SIG-M5 treated with dmso at 0.1 percent for 504 hours (cell line): ENCODE data around the gene ADTRP.

Experiments
- DNase-seq: peaks from one replicate; lab custom pipeline; 2025; ENCODE audit not compliant: unreplicated experiment; lab: John Stamatoyannopoulos, UW

The ADTRP gene

DNA sequence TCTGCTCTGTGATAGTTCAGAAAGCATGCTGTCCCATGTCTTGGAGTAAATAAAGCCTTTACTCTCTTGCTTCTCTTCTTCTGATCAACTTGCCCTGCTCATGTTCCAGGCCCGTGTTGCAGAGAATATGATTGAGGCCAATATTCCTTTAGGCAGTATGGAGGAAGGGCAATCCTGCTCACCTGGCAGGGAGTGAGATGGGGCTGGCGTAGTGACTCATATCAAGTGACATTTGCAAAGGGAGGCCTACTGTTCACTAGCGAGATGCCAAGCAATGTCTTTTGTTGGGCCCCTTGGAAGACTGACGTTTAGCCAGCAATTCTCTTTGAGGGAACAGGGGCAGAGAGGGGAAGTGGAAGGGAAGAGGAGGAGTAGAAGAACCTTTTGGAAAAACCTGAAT is 19.7 kb downstream of the ADTRP start:
- DNase-seq = no peak

DNA sequence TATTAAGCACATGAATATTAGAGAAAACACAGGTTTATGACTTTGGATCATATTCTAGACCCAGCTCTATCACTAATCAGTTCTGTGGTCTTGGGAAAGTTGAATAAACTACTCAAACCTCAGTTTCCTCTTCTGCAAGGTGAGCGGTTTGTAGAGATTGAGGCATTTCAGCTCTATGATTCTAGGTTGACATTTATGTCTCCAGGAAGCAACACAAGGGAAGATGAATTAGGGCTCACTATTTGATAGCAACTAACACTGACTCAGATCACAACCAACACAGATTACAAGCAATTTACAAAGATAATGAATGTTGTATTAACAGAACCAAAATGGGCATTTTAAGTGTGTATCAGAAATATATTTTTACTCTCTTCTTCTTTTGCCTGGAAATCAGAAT is 21.9 kb downstream of the ADTRP start:
- no peak for DNase-seq

DNA sequence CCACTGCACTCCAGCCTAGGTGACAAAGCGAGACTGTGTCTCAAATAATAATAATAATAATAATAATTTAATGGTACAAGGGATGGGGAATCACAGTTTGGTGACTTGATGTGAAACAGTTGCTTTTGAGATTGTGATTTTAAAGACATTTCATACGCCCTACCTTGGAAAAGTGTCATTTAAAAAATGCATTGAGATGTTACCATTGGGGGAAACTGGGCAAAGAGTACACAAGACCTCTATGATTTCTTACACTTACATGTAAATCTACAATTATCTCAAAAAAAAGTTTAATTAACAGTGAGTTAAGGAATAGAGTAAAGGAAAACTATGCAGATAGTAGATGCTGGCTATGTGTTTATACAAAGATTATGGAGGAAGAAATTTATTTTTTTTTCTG is 22.3 kb downstream of the ADTRP start:
- DNase-seq = no peak

DNA sequence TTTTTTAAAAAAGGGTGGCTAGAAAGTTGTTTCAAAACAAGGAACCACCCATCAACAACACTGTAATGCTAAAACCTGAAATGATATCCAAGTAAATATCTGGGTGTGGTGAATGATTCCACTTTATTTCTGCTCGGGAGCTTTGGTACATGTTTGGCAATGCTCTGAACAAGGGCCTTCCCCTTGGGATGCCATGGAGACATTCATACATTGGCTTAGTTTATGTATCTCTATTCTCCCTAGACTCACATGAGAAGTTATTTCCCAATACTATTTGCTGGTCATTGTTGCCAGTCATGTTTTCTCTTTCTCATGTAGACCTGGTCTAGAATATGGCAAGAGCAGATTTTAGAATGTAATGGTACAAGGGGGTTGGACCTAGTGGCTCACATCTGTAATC is 22.9 kb downstream of the ADTRP start:
- DNase-seq = no peak

DNA sequence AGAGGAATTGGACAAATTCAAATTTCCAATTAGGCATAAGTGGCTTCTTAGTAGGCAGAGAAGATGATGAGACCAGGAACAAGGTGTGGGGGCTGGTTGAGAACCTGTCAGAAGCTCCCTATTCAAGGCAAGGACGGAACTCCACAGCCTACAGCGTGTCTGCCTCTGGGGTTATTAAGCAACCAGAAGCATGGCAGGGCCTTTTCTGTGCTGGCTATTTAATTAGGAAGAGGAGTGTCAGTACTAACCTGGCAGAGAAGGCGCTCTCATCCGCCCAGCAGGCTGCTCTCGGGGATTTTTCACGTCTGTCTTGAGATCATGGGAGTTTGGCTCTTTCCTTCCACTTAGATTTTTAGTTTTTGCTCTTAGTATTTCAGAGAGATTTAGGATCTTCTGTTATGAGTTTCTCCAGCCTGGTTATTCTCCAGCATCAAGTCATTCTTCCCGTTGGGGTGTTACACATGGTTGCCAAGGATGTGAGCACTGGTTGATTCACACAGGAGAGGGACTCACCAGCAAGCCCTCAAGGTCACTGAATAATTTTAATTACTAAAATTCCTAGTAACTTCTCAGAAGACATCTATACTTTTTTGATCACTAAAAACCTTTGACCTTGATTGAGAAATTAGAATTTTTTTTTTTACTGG is 23.9 kb downstream of the ADTRP start:
- no peak for DNase-seq

DNA sequence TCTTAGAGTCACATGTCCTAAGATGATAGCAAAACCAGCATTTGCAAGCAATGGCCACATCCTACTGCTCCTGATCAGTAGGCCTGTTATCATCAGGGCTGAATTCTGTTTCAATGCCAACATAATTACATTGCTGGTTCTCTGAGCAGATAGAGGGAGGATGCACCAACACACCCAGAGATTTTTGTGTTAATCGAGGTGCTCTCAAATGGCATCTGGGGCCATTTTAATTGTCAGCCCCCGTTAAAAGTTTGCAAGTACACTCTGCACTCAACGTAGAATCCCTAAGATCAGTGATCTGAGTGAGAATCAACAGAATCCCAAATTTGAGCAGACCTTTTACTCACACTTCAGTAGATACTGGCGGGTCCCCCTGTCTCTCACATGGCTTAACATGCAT is 24.8 kb downstream of the ADTRP start:
- DNase-seq = no peak

DNA sequence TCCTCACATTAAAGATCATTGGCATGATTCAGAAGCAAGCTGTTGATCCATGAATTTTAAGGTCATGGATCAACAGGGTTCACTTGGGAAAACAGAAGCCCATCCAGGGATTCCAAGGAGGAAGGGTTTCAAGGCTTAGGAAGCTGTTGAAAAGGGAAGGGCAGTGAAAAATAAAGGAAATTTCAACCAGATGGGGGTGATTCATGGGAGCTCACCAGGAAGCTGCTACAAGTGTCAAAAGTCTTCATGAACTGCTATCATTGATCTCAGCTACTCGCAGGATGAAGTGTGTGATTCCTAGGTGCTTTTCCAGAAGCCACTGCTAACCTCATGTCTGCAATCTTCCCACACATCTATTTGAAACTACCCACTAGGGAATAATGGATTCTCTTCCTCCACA is 26.2 kb downstream of the ADTRP start:
- no peak for DNase-seq

DNA sequence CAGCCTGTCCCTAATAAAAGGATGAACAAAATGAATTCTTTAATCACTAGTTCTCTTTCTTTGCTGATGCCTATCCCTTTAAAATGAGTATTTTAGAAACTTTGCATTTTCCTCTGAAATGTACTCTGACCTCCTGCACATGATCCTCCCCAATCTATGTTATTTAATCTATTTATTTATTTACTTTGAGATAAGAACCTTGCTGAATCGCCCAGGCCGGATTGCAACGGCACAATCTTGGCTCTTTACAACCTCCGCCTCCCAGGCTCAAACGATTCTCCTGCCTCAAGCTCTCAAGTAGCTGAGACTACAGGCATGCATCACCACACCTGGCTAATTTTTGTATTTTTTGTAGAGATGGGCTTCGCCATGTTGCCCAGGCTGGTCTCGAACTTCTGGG is 27.9 kb downstream of the ADTRP start:
- DNase-seq = no peak

DNA sequence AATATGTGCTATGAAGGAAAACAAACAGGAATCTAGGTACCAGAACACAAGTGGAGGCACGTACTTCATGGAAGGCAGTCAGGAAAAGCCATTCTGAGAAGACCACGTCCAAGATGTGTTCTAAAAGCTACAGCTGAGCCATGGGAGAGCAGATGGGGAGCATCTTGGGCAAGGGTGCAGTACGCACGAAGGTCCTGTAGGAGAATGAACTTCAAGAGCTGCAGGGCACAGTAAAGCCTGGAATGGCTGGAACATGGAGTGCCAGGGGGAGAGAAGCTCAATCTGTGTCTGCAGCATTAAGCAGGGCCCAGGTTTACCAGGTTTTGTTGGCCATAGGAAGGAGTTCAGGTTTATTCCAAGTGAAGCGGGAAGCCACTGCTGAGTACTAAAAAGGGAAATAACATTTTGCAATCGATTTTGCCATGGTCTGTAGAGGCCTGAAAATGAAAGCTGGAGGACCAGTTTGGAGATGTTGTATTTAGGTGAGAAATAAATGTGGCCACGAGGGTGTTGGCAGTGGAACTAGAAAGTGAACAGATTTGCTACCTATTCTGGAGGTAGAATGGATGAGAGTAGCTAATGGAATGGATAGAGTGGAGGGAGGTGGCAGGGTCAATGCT is 29.9 kb downstream of the ADTRP start:
- DNase-seq = peak; percentile 28

DNA sequence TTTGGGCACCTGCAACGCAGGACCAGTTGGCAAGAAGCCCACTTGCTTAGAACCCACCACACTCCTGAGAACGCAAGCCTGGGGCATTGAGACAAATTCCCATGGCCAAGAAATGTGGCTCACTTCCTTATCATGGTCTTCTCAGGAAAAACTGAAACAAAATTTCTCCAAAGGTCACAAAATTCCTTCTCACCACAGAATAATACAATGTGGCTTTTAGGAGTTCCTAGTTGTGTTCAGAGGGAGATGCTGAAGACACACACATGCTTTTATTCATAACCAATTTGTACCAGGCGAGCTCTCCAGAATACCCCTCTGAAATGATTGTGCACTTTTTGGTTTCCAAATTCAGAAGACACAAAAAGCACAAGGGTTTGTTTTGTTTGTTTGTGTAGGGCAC is 31.6 kb downstream of the ADTRP start:
- DNase-seq = no peak

DNA sequence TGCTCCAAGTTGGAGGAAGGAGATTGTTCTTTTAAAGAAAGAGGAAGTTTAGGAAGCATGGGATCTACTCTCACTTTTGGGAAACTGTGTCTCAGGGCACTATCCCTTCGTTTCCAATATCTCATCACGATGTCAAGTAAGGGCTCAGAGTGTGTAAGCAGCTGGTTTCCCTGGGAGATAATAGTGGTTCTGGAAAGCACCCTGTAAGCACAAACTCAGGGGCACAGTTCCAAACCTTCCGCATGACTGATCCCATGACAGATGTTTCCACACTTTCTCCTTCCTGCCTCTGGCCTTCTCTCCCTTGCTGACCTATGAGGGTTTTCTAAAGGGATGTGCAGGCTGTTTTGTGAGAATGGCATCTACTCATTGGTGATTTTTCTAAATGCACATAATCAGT is 33.9 kb downstream of the ADTRP start:
- DNase-seq = no peak

DNA sequence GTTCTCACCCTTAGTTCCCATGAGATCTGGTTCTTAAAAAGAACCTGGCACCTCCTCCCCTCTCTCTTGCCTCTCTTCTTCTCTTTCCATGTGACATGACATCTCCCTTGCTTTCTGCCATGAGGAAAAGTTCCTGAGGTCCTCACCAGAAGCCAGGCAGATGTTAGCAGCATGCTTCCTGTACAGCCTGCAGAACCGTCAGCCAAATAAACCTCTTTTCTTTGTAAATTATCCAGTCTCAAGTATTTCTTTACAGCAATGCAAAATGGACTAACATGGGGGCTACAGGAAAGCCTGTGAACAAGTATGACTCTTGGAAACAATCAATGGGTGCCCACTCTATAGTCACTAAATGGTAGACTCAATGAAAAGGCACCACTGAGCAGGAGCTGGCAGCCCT is 34.5 kb downstream of the ADTRP start:
- DNase-seq = no peak

DNA sequence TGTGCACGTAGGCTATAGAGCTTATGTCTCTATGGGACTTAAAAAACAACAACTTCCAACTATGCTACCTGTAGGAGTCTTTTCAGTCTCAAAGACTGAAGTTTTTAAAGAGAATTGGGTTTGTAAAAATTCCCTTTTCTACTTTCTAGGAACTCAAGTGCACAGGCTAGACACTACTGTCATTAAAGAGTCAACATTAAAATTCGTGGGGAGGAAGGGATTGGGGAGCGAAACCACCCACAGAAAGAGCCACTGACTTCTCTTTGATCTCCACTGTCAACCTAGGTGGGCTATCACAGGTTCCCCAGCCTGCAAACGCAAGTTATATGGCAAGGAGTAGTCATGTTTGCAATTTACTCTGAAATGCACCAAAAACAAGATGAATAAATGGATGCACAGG is 37.7 kb downstream of the ADTRP start:
- DNase-seq = no peak

DNA sequence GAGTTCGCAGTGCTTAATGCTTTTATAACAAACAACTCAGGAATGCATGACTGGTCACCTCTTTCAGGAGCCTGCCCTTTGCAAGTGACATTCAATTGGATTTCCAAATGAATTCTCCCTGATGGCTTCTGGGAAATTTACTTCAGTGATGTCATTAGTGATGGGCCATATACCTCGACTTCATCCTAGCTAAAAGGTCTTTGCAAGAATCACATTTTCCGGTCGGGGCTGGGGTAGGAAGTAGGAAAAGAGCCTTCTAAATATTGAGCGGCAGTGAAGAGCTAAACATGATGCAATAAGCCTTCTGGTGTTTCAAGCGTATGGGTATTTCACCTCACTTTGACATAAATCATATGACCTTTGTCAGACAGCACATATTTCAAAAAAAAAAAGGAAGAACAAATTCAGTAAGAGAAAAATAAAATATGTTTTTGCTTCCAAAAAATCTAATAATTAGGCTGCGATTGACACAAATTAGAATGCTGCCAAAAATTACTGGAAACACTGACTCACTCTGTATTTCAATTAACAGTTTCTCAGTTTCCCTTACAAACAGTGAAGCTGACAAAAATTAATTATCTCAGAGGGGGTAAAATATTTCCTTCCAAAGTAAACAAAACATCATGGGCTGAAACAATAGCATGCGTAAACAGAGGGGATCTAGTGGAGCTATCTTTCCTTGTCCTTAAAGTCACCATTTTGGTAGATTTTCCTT is 39.8 kb downstream of the ADTRP start:
- DNase-seq = peak; percentile 64

DNA sequence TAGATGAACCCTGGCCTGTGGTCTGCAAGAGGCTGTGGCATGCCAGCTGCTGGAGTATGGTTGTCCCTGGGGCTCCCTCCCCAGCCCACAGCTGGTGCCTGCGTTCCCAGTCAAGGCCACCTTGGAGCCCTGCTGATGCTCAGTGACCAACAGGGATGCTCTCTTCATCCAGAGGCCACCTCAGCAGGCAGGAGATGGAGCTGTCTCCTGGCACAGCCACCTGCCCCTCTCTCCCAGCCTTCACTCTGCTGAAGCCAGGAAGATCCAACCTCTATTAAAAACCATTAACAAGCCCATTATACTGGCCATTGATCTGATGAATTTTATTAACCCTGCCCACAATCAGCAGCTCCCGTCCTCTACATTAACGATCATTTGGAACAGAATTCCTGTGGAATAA is 40.4 kb downstream of the ADTRP start:
- DNase-seq = no peak

DNA sequence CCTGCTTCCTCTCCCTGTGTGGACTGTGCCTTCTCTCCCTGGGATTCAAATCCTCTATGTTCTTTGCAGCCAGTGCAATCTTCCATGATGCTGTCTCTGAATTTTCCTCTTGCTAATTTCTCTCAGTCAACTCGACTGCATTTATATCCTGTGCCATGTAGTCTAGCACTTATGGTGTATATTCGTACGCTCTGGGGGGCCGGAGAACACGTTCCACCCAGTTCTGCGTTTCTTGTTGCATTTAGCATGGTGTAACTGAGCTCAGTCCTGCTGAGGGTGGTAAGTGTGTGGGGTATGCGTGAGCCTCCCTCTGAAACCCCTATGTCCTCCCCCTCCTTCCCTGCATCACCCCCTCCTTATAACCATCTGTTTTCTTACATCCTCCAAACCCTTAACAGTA is 42.0 kb downstream of the ADTRP start:
- DNase-seq = no peak

DNA sequence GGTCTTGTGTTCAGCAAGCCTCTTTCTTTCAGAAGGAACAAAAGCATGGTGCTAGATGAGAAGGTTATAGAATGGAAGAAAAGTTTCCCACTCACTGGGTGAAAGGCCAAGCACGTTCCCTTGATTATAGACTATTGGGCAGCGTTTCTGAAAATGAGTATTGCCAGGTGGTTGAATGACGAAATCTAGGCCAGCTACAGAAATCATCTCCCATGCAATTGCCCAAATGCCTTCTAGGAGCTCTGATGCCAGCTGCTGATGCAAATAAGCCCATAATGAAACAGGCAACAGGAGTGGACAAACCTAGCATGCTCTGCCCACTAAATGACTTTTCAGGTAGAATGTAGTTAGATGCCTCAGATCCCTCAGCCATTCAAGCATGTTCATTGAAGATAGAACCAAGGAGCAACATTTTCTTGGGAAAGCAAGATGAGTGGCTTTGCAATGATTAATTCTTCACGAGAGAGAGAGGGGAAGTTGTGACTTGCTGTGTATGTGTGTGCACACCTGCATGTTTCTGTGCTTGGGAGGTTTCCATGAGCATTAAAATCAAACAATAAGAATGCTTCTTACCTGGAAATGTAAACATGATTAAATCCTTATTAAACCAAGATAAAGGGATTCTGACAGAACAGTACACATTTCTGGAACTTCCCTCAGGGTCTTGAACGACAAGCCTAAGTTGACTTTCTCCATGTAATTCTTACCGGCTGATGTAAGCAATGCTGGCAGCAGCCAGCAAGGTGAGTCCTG is 43.6 kb downstream of the ADTRP start:
- no peak for DNase-seq

DNA sequence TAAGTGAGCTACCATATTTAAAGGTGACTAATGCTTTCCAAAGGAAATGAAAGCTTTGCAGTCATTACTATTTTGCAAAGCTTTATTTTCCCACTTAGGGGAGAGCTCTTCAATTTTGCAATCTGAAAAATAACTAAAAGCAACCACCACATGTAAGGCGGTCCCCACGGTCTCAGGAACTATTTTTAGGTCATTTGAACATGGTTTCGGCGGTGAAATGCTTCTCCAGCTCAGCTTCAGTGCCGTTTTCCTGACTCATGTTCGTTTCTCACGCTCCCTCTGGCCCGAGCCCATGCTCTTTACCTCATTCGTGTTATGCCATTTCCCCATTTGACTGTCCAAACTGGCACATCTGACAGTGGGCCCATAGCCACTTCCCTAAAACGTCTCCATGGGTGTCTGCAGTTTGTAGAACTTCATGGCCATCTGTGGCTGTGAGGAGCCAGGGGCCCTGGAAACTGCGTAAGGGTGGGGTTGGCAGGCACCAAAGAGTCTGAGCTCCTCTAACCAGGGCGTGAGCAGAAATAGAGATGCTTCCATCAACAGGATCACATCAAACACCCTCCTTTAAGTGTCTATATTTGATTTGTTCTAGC is 46.5 kb downstream of the ADTRP start:
- peak; percentile 98 for DNase-seq

DNA sequence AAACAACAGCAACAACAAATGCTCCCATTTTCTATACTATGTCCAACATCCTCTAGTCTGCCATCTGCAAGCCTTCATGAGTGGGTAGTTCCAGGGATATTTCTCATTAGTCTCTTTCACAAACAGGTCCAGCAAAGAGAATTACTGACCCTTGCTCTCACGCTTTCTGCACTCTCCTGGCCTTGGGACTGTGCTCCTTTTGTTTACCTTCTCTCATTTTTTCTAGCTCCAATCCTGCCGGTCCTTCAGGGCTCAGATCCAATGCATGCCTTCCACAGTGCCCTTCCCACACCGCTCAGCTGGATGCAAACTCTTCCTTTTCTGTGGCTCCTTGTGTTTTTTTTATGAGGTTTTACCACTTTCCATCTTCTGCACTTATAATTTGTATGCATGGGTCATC is 47.2 kb downstream of the ADTRP start:
- no peak for DNase-seq

DNA sequence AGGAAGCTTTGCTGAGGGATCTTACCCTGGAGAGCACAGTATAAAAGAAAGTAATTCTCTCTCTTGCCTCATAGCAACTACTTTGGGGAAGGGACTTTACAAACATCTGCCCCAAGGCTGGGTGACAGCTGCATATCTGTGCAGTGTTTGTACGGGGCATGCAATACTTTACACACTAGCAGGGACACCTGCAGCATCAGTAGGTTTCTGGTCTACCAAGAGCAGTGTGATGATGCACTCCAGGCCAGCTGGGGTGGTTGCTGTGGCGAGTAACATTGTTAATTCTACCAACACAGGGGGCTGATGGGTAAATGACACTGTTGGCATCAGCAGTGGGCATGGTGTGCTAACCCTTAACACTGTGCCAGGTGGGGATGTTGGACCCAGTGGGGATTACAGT is 48.0 kb downstream of the ADTRP start:
- no peak for DNase-seq

DNA sequence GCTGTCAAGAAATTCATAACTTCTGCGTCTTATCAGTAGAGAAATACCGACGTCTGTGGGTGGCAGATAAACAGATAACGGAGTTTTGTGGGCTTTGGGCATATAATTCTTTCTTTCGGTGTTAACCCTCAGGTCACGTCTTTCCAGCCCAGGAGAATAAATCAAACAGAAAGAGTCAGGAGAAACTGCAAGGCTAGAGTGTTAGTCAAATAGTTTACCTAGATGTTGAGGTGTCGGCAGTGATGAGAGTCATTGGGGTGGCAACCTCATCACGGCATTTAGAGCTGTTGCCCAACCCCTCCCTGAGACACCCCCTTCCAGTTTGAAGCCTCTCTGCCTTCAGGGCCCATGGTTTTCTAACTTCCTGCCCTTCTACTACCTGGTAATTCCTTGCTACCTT is 49.5 kb downstream of the ADTRP start:
- no peak for DNase-seq
